HG03442 (cell line): Measurements from ENCODE around the gene LEKR1.
"Not testable (repeated sequence)": the region's sequence is repeated elsewhere in the genome, so short reads cannot be mapped to it uniquely, and the experiment has no call there.

ENCODE experiments used
- ATAC-seq: cut with Tn5 transposase; IDR thresholded peaks from one replicate; pipeline ENCODE4 v1.9.1; 2021; ENCODE audit warnings: mild to moderate bottlenecking, moderate library complexity; ENCODE audit not compliant: unreplicated experiment

LEKR1 gene

GRCh38 chr3:156897851-156898250, 71.7 kb downstream of the LEKR1 start:
- not testable (repeated sequence) for ATAC-seq

- no peak for ATAC-seq
Observed at GRCh38 chr3:156898296-156898880, 72.2 kb downstream of the LEKR1 start.

GRCh38 chr3:156899951-156900350, 73.8 kb downstream of the LEKR1 start:
- no peak for ATAC-seq

DNA sequence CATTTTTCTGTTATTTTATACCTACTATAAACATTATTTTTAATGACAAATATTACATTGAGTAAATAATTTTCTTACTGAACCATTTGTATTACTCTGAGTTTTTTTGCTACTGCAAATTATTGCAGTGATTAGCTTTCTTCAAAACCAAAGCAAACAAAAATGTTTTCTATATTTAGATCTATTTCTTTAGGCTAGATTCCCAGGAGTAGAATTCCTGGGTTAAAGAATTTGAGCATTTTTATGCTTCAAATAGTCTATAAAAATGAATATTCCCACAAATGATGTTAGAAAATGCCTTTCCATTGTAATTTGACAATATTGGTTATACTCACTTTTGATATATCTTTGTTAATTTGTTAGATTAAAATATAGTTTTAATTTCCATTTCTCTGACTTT, 76.8 kb downstream of the LEKR1 start:
- ATAC-seq = no peak

DNA sequence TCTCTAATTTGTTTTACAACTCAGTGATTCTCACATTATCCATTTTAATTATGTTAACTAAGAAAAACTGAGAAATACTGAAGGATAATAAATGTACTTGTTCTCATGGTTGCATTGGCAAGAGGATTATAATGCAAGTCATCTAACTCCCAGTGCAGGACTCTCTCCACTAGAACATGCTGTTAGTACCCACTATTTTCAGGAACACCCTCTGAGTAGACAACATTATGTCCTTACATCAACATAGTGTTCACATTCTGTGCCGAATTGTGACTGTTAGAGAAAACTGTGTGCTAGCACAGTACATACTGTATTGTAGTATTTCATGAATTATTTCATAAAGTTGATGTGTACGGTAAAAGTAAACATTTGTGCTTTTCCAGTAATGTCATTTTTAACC, 80.1 kb downstream of the LEKR1 start:
- no peak for ATAC-seq

DNA sequence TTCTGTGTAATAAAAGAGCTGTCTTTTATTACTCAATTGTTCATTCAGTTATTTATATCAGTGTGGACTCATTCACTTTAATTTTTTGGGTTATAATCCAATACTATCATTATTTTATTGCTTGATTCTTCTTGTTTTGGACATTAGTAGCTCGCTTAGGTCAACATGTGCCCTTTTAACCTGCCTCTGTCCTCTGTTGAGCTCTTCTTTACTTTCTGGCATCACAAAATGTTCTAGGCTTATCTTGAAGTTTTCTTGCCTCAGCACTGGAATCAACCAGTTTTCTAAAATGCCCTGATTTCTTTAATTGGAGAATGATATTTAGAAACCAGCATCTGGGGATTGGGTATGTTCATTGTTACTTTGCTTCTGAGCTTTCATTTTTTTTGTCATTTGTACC, 82.2 kb downstream of the LEKR1 start:
- no peak for ATAC-seq

DNA sequence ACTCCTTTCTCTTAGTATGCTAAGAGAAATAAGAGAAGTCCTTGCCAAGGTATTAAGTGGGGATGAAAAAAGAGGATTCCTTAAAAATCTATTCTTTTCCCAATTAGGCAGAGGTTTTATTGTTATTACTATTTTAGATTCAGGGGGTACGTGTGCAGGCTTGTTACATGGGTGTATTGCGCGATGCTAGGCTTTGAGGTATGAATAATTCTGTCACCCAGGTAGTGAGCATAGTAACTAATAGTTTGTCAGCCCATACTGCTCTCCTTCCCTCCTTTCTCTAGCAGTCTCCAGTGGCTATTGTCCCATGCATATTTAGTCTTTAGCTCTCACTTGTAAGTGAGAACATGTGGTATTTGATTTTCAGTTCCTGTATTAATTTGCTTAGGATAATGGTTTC, 83.9 kb downstream of the LEKR1 start:
- ATAC-seq = no peak

GRCh38 chr3:156910831-156911230, 84.7 kb downstream of the LEKR1 start:
- not testable (repeated sequence) for ATAC-seq

DNA sequence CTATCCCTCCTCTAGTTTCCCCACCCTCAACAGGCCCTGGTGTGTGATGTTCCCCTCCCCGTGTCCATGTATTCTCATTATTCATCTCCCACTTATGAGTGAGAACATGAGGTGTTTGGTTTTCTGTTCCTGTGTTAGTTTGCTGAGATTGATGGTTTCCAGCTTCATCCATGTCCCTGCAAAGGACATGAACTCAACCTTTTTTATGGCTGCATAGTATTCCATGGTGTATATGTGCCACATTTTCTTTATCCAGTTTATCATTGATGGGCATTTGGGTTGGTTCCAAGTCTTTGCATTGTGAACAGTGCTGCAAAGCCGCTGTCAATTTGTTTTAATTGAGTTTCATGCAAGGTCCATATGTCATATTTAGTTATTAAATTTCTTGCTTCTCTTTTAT, 88.1 kb downstream of the LEKR1 start:
- ATAC-seq = not testable (repeated sequence)

GRCh38 chr3:156915372-156915771, 89.2 kb downstream of the LEKR1 start:
- no peak for ATAC-seq

GRCh38 chr3:156918746-156919145, 92.6 kb downstream of the LEKR1 start:
- no peak for ATAC-seq

GRCh38 chr3:156919818-156920217, 93.7 kb downstream of the LEKR1 start:
- ATAC-seq = no peak

DNA sequence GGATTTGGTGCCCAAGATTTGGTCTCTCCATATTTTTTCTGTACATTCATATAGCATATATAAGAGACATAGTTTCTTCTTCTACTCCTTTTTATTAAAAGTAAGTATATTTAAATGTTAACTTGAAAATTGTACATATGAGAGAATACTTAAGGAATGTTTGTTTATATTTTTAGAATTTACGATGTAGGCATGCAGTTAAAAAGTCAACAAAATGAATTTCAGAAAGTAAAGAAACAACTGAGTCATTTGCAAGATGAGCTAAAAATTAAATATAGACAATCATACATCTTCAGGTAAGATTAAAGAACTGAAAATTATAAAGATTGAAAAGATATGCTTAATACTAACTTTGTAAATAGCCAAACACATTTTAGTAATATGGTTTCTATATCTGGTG, 94.2 kb downstream of the LEKR1 start:
- ATAC-seq = no peak

DNA sequence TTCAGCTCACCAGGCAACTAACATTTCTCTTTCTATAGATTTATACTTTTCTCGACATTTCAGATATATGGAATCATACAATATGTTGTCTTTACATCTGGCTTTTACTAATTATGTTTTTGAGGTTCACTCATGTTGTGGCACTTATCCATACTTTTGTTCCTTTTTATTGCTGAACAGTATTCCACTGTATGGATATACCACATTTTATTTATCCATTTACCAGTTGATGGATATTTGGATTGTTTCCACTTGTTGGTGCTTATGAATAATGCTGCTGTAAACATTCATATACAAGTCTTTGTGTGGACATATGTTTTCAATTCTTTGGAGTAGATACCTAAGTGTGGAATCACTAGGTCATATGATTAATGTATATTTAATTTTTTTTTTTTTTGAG, 97.2 kb downstream of the LEKR1 start:
- ATAC-seq = no peak

GRCh38 chr3:156938724-156939123, 112.6 kb downstream of the LEKR1 start:
- no peak for ATAC-seq

DNA sequence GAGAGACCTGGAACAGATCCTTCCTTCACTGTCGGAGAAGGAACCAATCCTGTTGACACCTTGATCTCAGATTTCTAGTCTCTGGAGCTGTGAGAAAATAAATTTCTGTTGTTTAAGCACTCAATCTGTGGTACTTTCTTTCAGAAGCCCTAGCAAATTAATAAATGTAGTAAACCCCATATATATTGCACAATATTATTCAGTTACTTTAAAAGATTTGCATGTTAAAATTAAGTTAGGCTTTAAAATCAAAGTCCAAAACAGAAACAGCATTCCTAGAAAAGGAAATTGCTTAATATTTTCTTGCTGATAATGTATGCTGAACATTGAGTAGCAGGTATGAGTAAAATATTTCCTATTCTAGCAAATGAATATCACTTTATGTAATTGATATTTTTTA, 113.2 kb downstream of the LEKR1 start:
- ATAC-seq = no peak

DNA sequence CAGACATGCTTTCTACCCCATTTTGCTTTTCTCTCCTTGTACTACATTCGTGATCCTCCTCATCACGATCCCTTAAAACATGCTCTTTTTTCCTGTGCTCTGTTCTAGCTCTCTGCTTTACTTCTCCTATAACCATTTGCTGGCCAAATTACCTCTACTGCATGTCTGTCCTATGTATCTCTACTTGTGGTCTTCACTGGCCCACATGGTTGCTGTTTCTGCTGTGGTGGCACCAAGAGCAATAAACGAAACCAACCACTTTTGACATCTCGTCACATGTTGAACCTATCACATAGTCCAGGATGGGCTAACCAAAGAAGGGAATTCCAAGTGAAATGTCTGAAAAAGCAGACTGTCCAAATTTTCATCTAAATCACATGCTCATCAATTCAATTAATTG, 115.2 kb downstream of the LEKR1 start:
- ATAC-seq = no peak

- ATAC-seq = no peak
Observed at GRCh38 chr3:156948402-156949210, 122.5 kb downstream of the LEKR1 start.

DNA sequence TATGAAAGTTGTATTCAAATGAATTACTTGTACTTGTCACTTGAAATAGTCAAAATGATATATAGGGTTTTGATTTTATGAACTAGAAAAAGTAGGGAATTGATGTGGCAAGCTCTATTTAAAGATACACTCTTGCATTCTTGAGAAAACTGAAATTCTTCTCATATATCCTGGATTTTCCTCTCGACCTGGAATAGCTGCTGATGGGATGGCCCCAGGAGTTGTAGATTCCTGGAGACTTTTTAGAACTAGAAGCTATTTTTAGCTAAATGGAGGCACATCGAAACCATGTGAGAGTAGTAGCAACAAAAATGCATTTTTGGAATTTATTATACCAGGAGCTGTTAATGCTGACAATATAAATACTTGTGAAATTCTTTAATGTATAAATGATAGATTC, 125.9 kb downstream of the LEKR1 start:
- no peak for ATAC-seq

GRCh38 chr3:156957715-156958114, 131.6 kb downstream of the LEKR1 start:
- peak; percentile 100 for ATAC-seq

DNA sequence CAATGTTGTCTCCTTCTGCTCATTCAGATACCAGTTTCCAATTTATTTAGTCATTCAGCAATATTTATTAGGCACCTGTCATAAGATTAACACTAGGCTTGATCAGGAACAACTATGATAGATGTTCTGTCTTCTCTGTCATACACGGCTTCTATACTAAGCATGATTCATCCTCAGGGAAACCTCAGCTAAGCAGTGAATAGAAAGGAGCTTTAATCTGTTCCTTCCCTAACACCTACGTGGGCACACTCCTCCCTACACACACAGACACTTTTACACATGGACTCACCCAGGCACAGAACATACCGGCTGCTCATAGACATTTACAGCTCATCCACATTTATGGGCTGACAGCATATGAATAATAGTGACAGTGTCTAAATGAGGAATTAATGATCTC, 136.9 kb downstream of the LEKR1 start:
- ATAC-seq = no peak

- no peak for ATAC-seq
Observed at GRCh38 chr3:156964577-156964976, 138.4 kb downstream of the LEKR1 start.

DNA sequence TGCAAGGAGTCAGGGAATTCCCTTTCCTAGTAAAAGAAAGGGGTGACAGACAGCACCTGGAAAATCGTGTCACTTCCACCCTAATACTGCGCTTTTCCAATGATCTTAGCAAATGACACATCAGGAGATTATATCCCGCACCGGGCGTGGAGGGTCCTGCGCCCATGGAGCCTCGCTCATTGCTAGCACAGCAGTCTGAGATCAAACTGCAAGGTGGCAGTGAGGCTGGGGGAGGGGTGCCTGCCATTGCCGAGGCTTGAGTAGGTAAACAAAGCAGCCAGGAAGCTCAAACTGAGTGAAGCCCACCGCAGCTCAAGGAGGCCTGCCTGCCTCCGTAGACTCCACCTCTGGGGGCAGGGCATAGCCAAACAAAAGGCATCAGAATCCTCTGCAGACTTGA, 140.2 kb downstream of the LEKR1 start:
- ATAC-seq = not testable (repeated sequence)
